Naive thymus-derived CD4-positive, alpha-beta T cell (primary cell): ENCODE data around the gene EBF3. TPM values are rescaled to one million over a fixed set of nuclear protein-coding genes. Genes with fewer than 3 reads are reported as not detected.

Source experiments
- ATAC-seq: fragments of 150-1000 bp; cut with Tn5 transposase; 2 replicates; pipeline ENCODE4 v1.10.0; 2021; ENCODE audit warnings: mild to moderate bottlenecking, moderate library complexity
- CTCF ChIA-PET: fragments of 350-600 bp; sonication (Branson Sonifier 250); formaldehyde crosslinking; loops from one replicate; lab custom pipeline; 2021; ENCODE audit warnings: antibody characterized with exemption; lab: Charles Lee
- POLR2A ChIA-PET: fragments of 350-600 bp; sonication (Branson Sonifier 250); formaldehyde crosslinking; loops from one replicate; lab custom pipeline; 2021; ENCODE audit warnings: antibody characterized with exemption, inconsistent platforms; lab: Charles Lee
- DNase-seq, 9 donors: peaks; one replicate each; pipeline versions ENCODE4 v3.0.0 to v3.0.0-alpha.2; 2020 to 2022; ENCODE audit warnings: mixed read lengths in 1 of 9
- H3K27ac ChIP-seq: one replicate; pipeline ENCODE4 v1.7.0; 2013; ENCODE audit warnings: mild to moderate bottlenecking, low read depth, low read length, moderate library complexity
- H3K27me3 ChIP-seq, 2 donors: one replicate each; pipeline ENCODE4 v1.7.0; 2013; ENCODE audit warnings: low read length in 2 of 2, mild to moderate bottlenecking in 2 of 2, moderate library complexity in 2 of 2; ENCODE audit not compliant: control insufficient read depth in 2 of 2, insufficient read depth in 2 of 2
- H3K36me3 ChIP-seq, 3 experiments: 1 replicate in 2 of 3; 2 replicates in 1 of 3; pipeline ENCODE4 v1.7.0; 2013; ENCODE audit warnings: low read length in 3 of 3, mild to moderate bottlenecking in 3 of 3, moderate library complexity in 1 of 3; ENCODE audit not compliant: insufficient read depth in 3 of 3, control insufficient read depth in 2 of 3
- H3K4me1 ChIP-seq, 2 donors: one replicate each; pipeline ENCODE4 v1.7.0; 2013; ENCODE audit warnings: low read length in 2 of 2, mild to moderate bottlenecking in 2 of 2, moderate library complexity in 1 of 2; ENCODE audit not compliant: control insufficient read depth in 2 of 2, insufficient read depth in 2 of 2
- H3K4me3 ChIP-seq: 2 replicates; pipeline ENCODE4 v1.7.0; 2013; ENCODE audit warnings: mild to moderate bottlenecking, low read length
- H3K9me3 ChIP-seq, 3 experiments: 1 replicate in 2 of 3; 2 replicates in 1 of 3; pipeline ENCODE4 v1.7.0; 2013; ENCODE audit warnings: low read length in 3 of 3; ENCODE audit not compliant: control insufficient read depth in 2 of 3
- H3K27ac Mint-ChIP-seq, 9 donors: one replicate each; pipeline ENCODE4 v1.8.0; 2020 to 2022; ENCODE audit warnings: mixed read lengths in 9 of 9, mild to moderate bottlenecking in 8 of 9, moderate library complexity in 5 of 9, inconsistent platforms in 2 of 9
- H3K27me3 Mint-ChIP-seq, 5 donors: one replicate each; pipeline ENCODE4 v1.8.0; 2021 to 2022; ENCODE audit warnings: mixed read lengths in 5 of 5, mild to moderate bottlenecking in 1 of 5
- H3K36me3 Mint-ChIP-seq, 5 donors: one replicate each; pipeline ENCODE4 v1.8.0; 2020 to 2022; ENCODE audit warnings: mixed read lengths in 5 of 5, mild to moderate bottlenecking in 3 of 5, inconsistent platforms in 1 of 5
- H3K4me1 Mint-ChIP-seq, 7 donors: one replicate each; pipeline ENCODE4 v1.8.0; 2020 to 2022; ENCODE audit warnings: mixed read lengths in 7 of 7, mild to moderate bottlenecking in 3 of 7, inconsistent platforms in 1 of 7
- H3K4me3 Mint-ChIP-seq, 10 donors: one replicate each; pipeline ENCODE4 v1.8.0; 2020 to 2022; ENCODE audit warnings: mild to moderate bottlenecking in 10 of 10, mixed read lengths in 10 of 10, moderate library complexity in 6 of 10, inconsistent platforms in 2 of 10
- H3K9me3 Mint-ChIP-seq, 11 donors: one replicate each; pipeline ENCODE4 v1.8.0; 2020 to 2022; ENCODE audit warnings: mixed read lengths in 11 of 11, mild to moderate bottlenecking in 4 of 11, inconsistent platforms in 1 of 11, moderate library complexity in 1 of 11
- intact Hi-C, 2 donors: fragments of 100-400 bp; cut with micrococcal nuclease; formaldehyde crosslinking; loops; one replicate each; pipeline ENCODE4 v1.15.1; 2023
- polyA plus RNA-seq, 2 donors: library from polyadenylated mRNA; unstranded; fragments of 300-500 nt; fragmentation: Illumina TruSeq; gene quantifications; one replicate each; pipeline ENCODE4 v1.2.3, GENCODE V29; 2021
- total RNA-seq, 6 experiments: library from RNA in 5 of 6; stranded (reverse) in 5 of 6; gene quantifications; 1 replicate in 5 of 6; 2 replicates in 1 of 6; pipeline ENCODE4 v1.2.3 and lab custom pipeline; 2021 to 2026

The EBF3 gene
- total and polyA plus RNA-seq, 7 experiments from 2014 or later: not detected

GRCh38 chr10:129857242-129857960, 106.7 kb downstream of the EBF3 start:
- no peaks in the 10 kb centered on the region for H3K9me3 ChIP-seq
- H3K27ac Mint-ChIP-seq: no peak overlapping the region
- DNase-seq (no peak), ATAC-seq (no peak)
- H3K27me3 ChIP-seq: no peaks in the 10 kb centered on the region
- ChIA-PET POLR2A (no interaction called here), CTCF (no interaction called here)
- H3K4me1 ChIP-seq: no peaks in the 10 kb centered on the region
- intact Hi-C loops: no loop called here
- no peaks in the 10 kb centered on the region for H3K4me1 Mint-ChIP-seq
- H3K27me3 Mint-ChIP-seq: peaks cover 0 to 12% (median 3%) of the 10 kb centered on the region in 5 donors
- H3K4me3 Mint-ChIP-seq: no peak overlapping the region
- peaks cover 0 to 1% (median 0%) of the 10 kb centered on the region in 11 donors for H3K9me3 Mint-ChIP-seq
- no peak overlapping the region for H3K4me3 ChIP-seq
- H3K36me3 ChIP-seq: no peaks in the 10 kb centered on the region
- H3K27ac ChIP-seq: no peak overlapping the region
- no peaks in the 10 kb centered on the region for H3K36me3 Mint-ChIP-seq

GRCh38 chr10:129855836-129856563, 108.1 kb downstream of the EBF3 start:
- no peak overlapping the region for H3K4me3 ChIP-seq
- ChIA-PET POLR2A (no interaction called here), CTCF (no interaction called here)
- H3K9me3 ChIP-seq: no peaks in the 10 kb centered on the region
- Mint-ChIP-seq H3K4me3 (no peak overlapping the region), H3K36me3 (no peaks in the 10 kb centered on the region), H3K9me3 (peaks cover 0 to 1% (median 0%) of the 10 kb centered on the region in 11 donors), H3K27me3 (peaks cover 2 to 14% (median 6%) of the 10 kb centered on the region in 5 donors), H3K4me1 (no peaks in the 10 kb centered on the region), H3K27ac (no peak overlapping the region)
- ATAC-seq (peak; percentile 6), DNase-seq (no peak)
- no peaks in the 10 kb centered on the region for H3K36me3 ChIP-seq
- H3K4me1 ChIP-seq: no peaks in the 10 kb centered on the region
- H3K27ac ChIP-seq: no peak overlapping the region
- no peaks in the 10 kb centered on the region for H3K27me3 ChIP-seq
- intact Hi-C loops: no loop called here

- Histone ChIP-seq H3K36me3 (no peaks in the 10 kb centered on the region), H3K4me1 (no peaks in the 10 kb centered on the region), H3K27me3 (no peaks in the 10 kb centered on the region), H3K27ac (no peak overlapping the region), H3K9me3 (no peaks in the 10 kb centered on the region), H3K4me3 (no peak overlapping the region)
- intact Hi-C loops: no loop called here
- DNase-seq (no peak), ATAC-seq (no peak)
- Mint-ChIP-seq H3K4me1 (no peaks in the 10 kb centered on the region), H3K9me3 (no peaks in the 10 kb centered on the region), H3K27ac (no peak overlapping the region), H3K36me3 (no peaks in the 10 kb centered on the region), H3K4me3 (no peak overlapping the region), H3K27me3 (peaks cover 3 to 14% (median 6%) of the 10 kb centered on the region in 5 donors)
- POLR2A ChIA-PET: no interaction called here
- CTCF ChIA-PET: no interaction called here
Measured at GRCh38 chr10:129854796-129855705, 109.0 kb downstream of the EBF3 start.

- intact Hi-C loops: no loop called here
- ATAC-seq: no peak
- H3K4me3 Mint-ChIP-seq: no peak overlapping the region
- POLR2A ChIA-PET: no interaction called here
- Histone ChIP-seq H3K4me1 (no peaks in the 10 kb centered on the region), H3K9me3 (no peaks in the 10 kb centered on the region), H3K27ac (no peak overlapping the region), H3K4me3 (no peak overlapping the region), H3K27me3 (no peaks in the 10 kb centered on the region), H3K36me3 (no peaks in the 10 kb centered on the region)
- no peaks in the 10 kb centered on the region for H3K4me1 Mint-ChIP-seq
- H3K9me3 Mint-ChIP-seq: no peaks in the 10 kb centered on the region
- no peak for DNase-seq
- H3K36me3 Mint-ChIP-seq: no peaks in the 10 kb centered on the region
- H3K27ac Mint-ChIP-seq: no peak overlapping the region
- peaks cover 3 to 18% (median 7%) of the 10 kb centered on the region in 5 donors for H3K27me3 Mint-ChIP-seq
- CTCF ChIA-PET: interaction anchor here (1.1 kb wide), 1 partner anchor 273 kb away, joined by 3 read pairs; no protein-coding TSS in a partner anchor
Measured at GRCh38 chr10:129854158-129854557, 109.9 kb downstream of the EBF3 start.

- no peaks in the 10 kb centered on the region for H3K4me1 Mint-ChIP-seq
- ChIA-PET CTCF (interaction anchor here (0.7 to 1.1 kb wide), 2 partner anchors 64 to 274 kb away, joined by 3 read pairs; no protein-coding TSS in a partner anchor), POLR2A (no interaction called here)
- Histone ChIP-seq H3K4me1 (no peaks in the 10 kb centered on the region), H3K36me3 (no peaks in the 10 kb centered on the region), H3K27me3 (no peaks in the 10 kb centered on the region), H3K4me3 (no peak overlapping the region), H3K27ac (no peak overlapping the region), H3K9me3 (no peaks in the 10 kb centered on the region)
- no peaks in the 10 kb centered on the region for H3K36me3 Mint-ChIP-seq
- DNase-seq: no peak
- H3K27ac Mint-ChIP-seq: no peak overlapping the region
- no peak for ATAC-seq
- H3K9me3 Mint-ChIP-seq: no peaks in the 10 kb centered on the region
- H3K27me3 Mint-ChIP-seq: peaks cover 3 to 18% (median 7%) of the 10 kb centered on the region in 5 donors
- no peak overlapping the region for H3K4me3 Mint-ChIP-seq
- intact Hi-C loops: no loop called here
Measured at GRCh38 chr10:129853562-129853903, 110.5 kb downstream of the EBF3 start.

GRCh38 chr10:129852829-129853561, 111.1 kb downstream of the EBF3 start:
- CTCF ChIA-PET: interaction anchor here (0.7 to 1.1 kb wide), 2 partner anchors 65 to 275 kb away, joined by 3 read pairs; no protein-coding TSS in a partner anchor
- Mint-ChIP-seq H3K4me1 (no peaks in the 10 kb centered on the region), H3K4me3 (no peak overlapping the region), H3K9me3 (no peaks in the 10 kb centered on the region), H3K27me3 (peaks cover 3 to 18% (median 7%) of the 10 kb centered on the region in 5 donors), H3K27ac (no peak overlapping the region), H3K36me3 (no peaks in the 10 kb centered on the region)
- intact Hi-C loops: no loop called here
- H3K4me1 ChIP-seq: no peaks in the 10 kb centered on the region
- H3K27ac ChIP-seq: no peak overlapping the region
- no peaks in the 10 kb centered on the region for H3K27me3 ChIP-seq
- no peaks in the 10 kb centered on the region for H3K36me3 ChIP-seq
- ATAC-seq: no peak
- no peak overlapping the region for H3K4me3 ChIP-seq
- POLR2A ChIA-PET: no interaction called here
- no peak for DNase-seq
- no peaks in the 10 kb centered on the region for H3K9me3 ChIP-seq
